ENCODE measurements around the gene COL13A1. TPM values are rescaled to one million over a fixed set of nuclear protein-coding genes. Genes with fewer than 3 reads are reported as not detected.

COL13A1 gene
- total RNA-seq, 1 experiment from 2014 or later, result 3.6 TPM

- no peak overlapping the region for H2AFZ ChIP-seq (ENCODE audit: low read length)
- no peak overlapping the region for H3K14ac ChIP-seq (ENCODE audit: insufficient read depth, low read length)
- no peak overlapping the region for H4K91ac ChIP-seq (ENCODE audit: insufficient read length, low read depth, low read length)
- no peaks in the 10 kb centered on the region for H3K9me3 ChIP-seq (ENCODE audit: control insufficient read depth, low read depth, low read length)
- peaks cover 13% of the 10 kb centered on the region for H3K27me3 Mint-ChIP-seq (ENCODE audit: low read depth)
- no peak overlapping the region for H2BK15ac ChIP-seq (ENCODE audit: low read depth, low read length)
- H4K20me1 ChIP-seq (ENCODE audit: control insufficient read depth, insufficient read depth, insufficient read length), result no peaks in the 10 kb centered on the region
- no peaks in the 10 kb centered on the region; the same call in 1 of the 2 replicates for H3K4me1 ChIP-seq (ENCODE audit: insufficient read depth, low read length)
- no peak overlapping the region for H3K27ac ChIP-seq (ENCODE audit: insufficient read length, low read depth, low read length)
- H2BK5ac ChIP-seq (ENCODE audit: insufficient read length, low read length), result no peak overlapping the region
- no peaks in the 10 kb centered on the region for H3K23me2 ChIP-seq (ENCODE audit: insufficient read length, low read depth, low read length, poor library complexity, severe bottlenecking)
- no peak overlapping the region for H3K56ac ChIP-seq (ENCODE audit: insufficient read length, low read depth, low read length)
- H3K18ac ChIP-seq (ENCODE audit: insufficient read length, low read depth, low read length), result no peak overlapping the region
- no peaks in the 10 kb centered on the region for H3K79me2 ChIP-seq (ENCODE audit: insufficient read depth, low read length)
- no peak for DNase-seq
- H2AK5ac ChIP-seq (ENCODE audit: insufficient read length, low read length), result no peak overlapping the region
- no peak overlapping the region for H4K8ac ChIP-seq (replicated peaks; ENCODE audit: insufficient read length, low read depth, low read length)
- H2BK12ac ChIP-seq (ENCODE audit: insufficient read length, low read depth, low read length), result no peak overlapping the region
- no peak overlapping the region for H4K5ac ChIP-seq (ENCODE audit: insufficient read length, low read depth, low read length)
- no peak overlapping the region for H2BK120ac ChIP-seq (ENCODE audit: low read depth, low read length, poor library complexity, severe bottlenecking)
- H3K9me3 Mint-ChIP-seq, result no peaks in the 10 kb centered on the region
- peaks cover 3% of the 10 kb centered on the region for H3K27me3 ChIP-seq (ENCODE audit: insufficient read depth, low read length)
- no peak overlapping the region for H3T11ph ChIP-seq (ENCODE audit: low read length)
- TF ChIP-seq CTCF (conservative IDR thresholded peaks at IDR 0.05), result no peak
- no peak overlapping the region for H3K27ac Mint-ChIP-seq
- H3K23ac ChIP-seq (ENCODE audit: insufficient read length, low read depth, low read length), result no peak overlapping the region
- no CpG with 5 or more reads among the region's 10 CpGs for WGBS (ENCODE audit: extremely low coverage, insufficient read length, low lambda C conversion rate)
- no peak overlapping the region for H3K4me2 ChIP-seq (ENCODE audit: insufficient read depth, insufficient read length, low read length)
- H2BK20ac ChIP-seq (ENCODE audit: low read depth, low read length, poor library complexity, severe bottlenecking), result no peak overlapping the region
- H3K4me1 Mint-ChIP-seq, result 0 out of 4 replicates have a peak, but pooled peaks cover 0 to 3% of the 10 kb centered on the region in 2 experiments
- no peaks in the 10 kb centered on the region for H3K79me1 ChIP-seq (ENCODE audit: insufficient read depth, low read depth, low read length, poor library complexity, severe bottlenecking)
- no peak overlapping the region for H3K9ac ChIP-seq (ENCODE audit: extremely low read depth, insufficient read length, low read length)
- H3K4ac ChIP-seq (ENCODE audit: low read depth, low read length), result no peak overlapping the region
- H3K36me3 Mint-ChIP-seq (ENCODE audit: insufficient read depth in 1 of 3, low read depth in 3 of 3), result no peaks in the 10 kb centered on the region
- H3K4me3 Mint-ChIP-seq, result no peak overlapping the region
Observed at GRCh38 chr10:69757553-69758309, 44.0 kb upstream of the COL13A1 start.

All from H9 (cell line).